OCI-LY3 (cell line): ENCODE measurements around the gene GPHN.

Experiments
- H2AFZ ChIP-seq: fragments of 200-600, 300-600 bp; shearing (Covaris generic); 2 replicates; pipeline ENCODE4 v1.6.0; 2014; ENCODE audit warnings: antibody characterized with exemption, low read depth, low read length
- H3K27ac ChIP-seq: fragments of 200-600, 300-600 bp; sonication (generic); 2 replicates; pipeline ENCODE4 v1.5.1; 2014; ENCODE audit warnings: mild to moderate bottlenecking, low read length, moderate library complexity, mixed read lengths
- H3K27me3 ChIP-seq: fragments of 200-600, 300-600 bp; sonication (generic); 2 replicates; pipeline ENCODE4 v1.6.1; 2014; ENCODE audit warnings: low read depth, low read length, mixed read lengths
- H3K36me3 ChIP-seq: fragments of 200-600, 300-600 bp; sonication (generic); replicated peaks from 2 replicates; pipeline ENCODE3; 2014; ENCODE audit warnings: low read depth, low read length, mixed read lengths
- H3K4me1 ChIP-seq: fragments of 300-600, 200-600 bp; sonication (generic); 2 replicates; pipeline ENCODE4 v1.6.1; 2014; ENCODE audit warnings: low read length, mixed read lengths
- H3K4me2 ChIP-seq: fragments of 200-600, 300-600 bp; sonication (generic); 2 replicates; pipeline ENCODE4 v1.6.1; 2014; ENCODE audit warnings: low read length, mixed read lengths
- H3K4me3 ChIP-seq: fragments of 300-600, 200-600 bp; sonication (generic); 2 replicates; pipeline ENCODE4 v1.5.1; 2014; ENCODE audit warnings: antibody characterized with exemption, mild to moderate bottlenecking, low read length, moderate library complexity
- H3K79me2 ChIP-seq: fragments of 300-600, 200-600 bp; shearing (Covaris generic); 2 replicates; pipeline ENCODE4 v1.6.1; 2014; ENCODE audit warnings: mild to moderate bottlenecking, low read length, mixed read lengths
- H3K9ac ChIP-seq: fragments of 300-600, 200-600 bp; shearing (Covaris generic); 2 replicates; pipeline ENCODE4 v1.6.0; 2014; ENCODE audit warnings: mild to moderate bottlenecking, low read length, moderate library complexity
- H3K9me3 ChIP-seq: fragments of 200-600, 300-600 bp; shearing (Covaris generic); 2 replicates; pipeline ENCODE4 v1.6.1; 2014; ENCODE audit warnings: low read length, mixed read lengths; ENCODE audit not compliant: insufficient read depth
- H4K20me1 ChIP-seq: fragments of 200-600, 300-600 bp; sonication (generic); 2 replicates; pipeline ENCODE4 v1.6.1; 2016; ENCODE audit warnings: low read length, mixed read lengths; ENCODE audit not compliant: insufficient read depth
- CTCF ChIP-seq: fragments of 200-600, 300-600 bp; sonication (generic); IDR thresholded peaks from 2 replicates; pipeline ENCODE4 v1.5.1; 2014; ENCODE audit warnings: antibody characterized with exemption, low read length, low read depth
- EZH2phosphoT487 ChIP-seq: fragments of 200-600 bp; shearing (Covaris generic); IDR thresholded peaks from 2 replicates; pipeline ENCODE4 v1.6.1; 2018; ENCODE audit warnings: antibody characterized with exemption, mixed run types, low read depth

GPHN gene

GRCh38 chr14:66758031-66758613 lies 250.2 kb downstream of the GPHN start:
- Histone ChIP-seq H3K79me2 (no peaks in the 10 kb centered on the region), H3K4me1 (no peaks in the 10 kb centered on the region; the same call in 1 of the 2 replicates)
- no peak for TF ChIP-seq EZH2phosphoT487
- peak; percentile 36; the same call in 1 of the 2 replicates for TF ChIP-seq CTCF

GRCh38 chr14:66772146-66772545 lies 264.2 kb downstream of the GPHN start:
- Histone ChIP-seq H3K4me1 (no peaks in the 10 kb centered on the region), H3K4me2 (no peak overlapping the region), H3K4me3 (no peak overlapping the region), H2AFZ (no peak overlapping the region), H3K27ac (no peak overlapping the region), H3K36me3 (no peaks in the 10 kb centered on the region), H3K9ac (no peak overlapping the region), H3K27me3 (no peaks in the 10 kb centered on the region), H4K20me1 (no peaks in the 10 kb centered on the region), H3K79me2 (no peaks in the 10 kb centered on the region), H3K9me3 (no peaks in the 10 kb centered on the region)
- TF ChIP-seq CTCF, result no peak
- TF ChIP-seq EZH2phosphoT487, result no peak

More at GRCh38 chr14:66758031-66758613, 250.2 kb downstream of the GPHN start:
- H3K36me3 ChIP-seq, result no peaks in the 10 kb centered on the region
- H3K4me2 ChIP-seq, result no peak overlapping the region
- H3K9ac ChIP-seq, result no peak overlapping the region
- H4K20me1 ChIP-seq, result no peaks in the 10 kb centered on the region
- H2AFZ ChIP-seq, result no peak overlapping the region
- no peak overlapping the region for H3K27ac ChIP-seq
- H3K27me3 ChIP-seq, result no peaks in the 10 kb centered on the region
- H3K9me3 ChIP-seq, result no peaks in the 10 kb centered on the region
- H3K4me3 ChIP-seq, result no peak overlapping the region

GRCh38 chr14:66782853-66783252 lies 274.9 kb downstream of the GPHN start:
- no peak for TF ChIP-seq EZH2phosphoT487
- no peak; the same call in 1 of the 2 replicates for TF ChIP-seq CTCF
- no peak overlapping the region for H3K4me3 ChIP-seq
- peak overlapping the region; percentile 43 for H3K4me2 ChIP-seq
- H4K20me1 ChIP-seq, result no peaks in the 10 kb centered on the region
- H2AFZ ChIP-seq, result no peak overlapping the region
- H3K27ac ChIP-seq, result no peak overlapping the region; the same call in 1 of the 2 replicates
- no peaks in the 10 kb centered on the region for H3K27me3 ChIP-seq
- H3K9me3 ChIP-seq, result no peaks in the 10 kb centered on the region
- H3K36me3 ChIP-seq, result peaks cover 5% of the 10 kb centered on the region
- H3K4me1 ChIP-seq, result peaks cover 17% of the 10 kb centered on the region
- H3K79me2 ChIP-seq, result no peaks in the 10 kb centered on the region
- no peak overlapping the region for H3K9ac ChIP-seq

- Histone ChIP-seq H3K27me3 (no peaks in the 10 kb centered on the region), H3K36me3 (peaks cover 2% of the 10 kb centered on the region), H3K9me3 (no peaks in the 10 kb centered on the region), H3K4me3 (no peak overlapping the region), H3K4me2 (no peak overlapping the region), H2AFZ (no peak overlapping the region), H4K20me1 (no peaks in the 10 kb centered on the region), H3K27ac (no peak overlapping the region), H3K9ac (no peak overlapping the region), H3K79me2 (no peaks in the 10 kb centered on the region), H3K4me1 (no peaks in the 10 kb centered on the region)
- TF ChIP-seq EZH2phosphoT487 (no peak), CTCF (no peak)
Observed at GRCh38 chr14:66790101-66790500, 282.2 kb downstream of the GPHN start.
